C4-2B (cell line): Measurements from ENCODE around the gene ACP7.

Experiments
- H3K27ac ChIP-seq: fragments of 450-650 bp; 2 replicates; pipeline ENCODE4 v1.5.1; 2017
- ZFX ChIP-seq: fragments of 450-650 bp; IDR thresholded peaks from 2 replicates; pipeline ENCODE4 v1.6.1; 2017
- TF ChIP-seq, protein P1 (sequence below): fragments of 450-650 bp; conservative IDR thresholded peaks from 2 replicates; pipeline ENCODE4 v1.5.1; 2017; ENCODE audit warnings: mild to moderate bottlenecking

ACP7 gene

DNA sequence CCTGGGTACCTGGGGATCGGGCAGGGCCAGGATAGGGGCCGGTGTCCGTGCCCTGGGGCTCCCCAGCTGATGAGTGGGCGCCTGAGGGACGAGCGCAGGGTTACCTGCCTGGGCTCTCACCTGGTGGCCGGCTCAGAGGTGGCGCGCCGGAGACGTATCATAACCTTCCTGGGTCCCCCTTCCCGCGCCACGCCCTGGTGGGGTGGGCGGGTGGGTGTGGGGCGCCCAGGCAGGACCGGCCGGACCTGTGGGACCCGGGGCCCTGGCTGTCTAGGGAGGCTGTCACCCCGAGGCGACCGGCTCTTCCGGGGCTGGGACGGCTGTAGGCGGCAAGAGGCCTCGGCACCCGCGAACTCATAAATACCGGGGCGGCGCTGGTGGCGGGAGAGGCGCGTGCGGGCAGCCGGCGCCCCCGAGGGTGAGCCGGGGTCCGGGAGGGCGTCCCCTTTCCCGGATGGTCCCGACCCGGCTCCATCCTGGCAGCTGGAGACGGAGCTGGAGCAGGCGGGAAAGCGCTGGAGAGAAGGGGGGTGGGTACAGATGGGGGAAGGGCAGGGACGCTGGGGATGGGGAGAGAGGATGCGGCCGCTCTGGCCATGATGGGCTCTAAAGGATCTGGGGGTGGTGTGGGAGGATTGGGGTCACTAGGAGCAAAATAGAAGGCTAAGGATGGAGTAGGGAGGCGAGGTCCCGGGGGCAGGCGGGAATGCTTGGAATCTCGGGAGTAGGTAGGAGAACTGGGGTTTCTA is at the start of gene ACP7:
TSS of gene ACP7 (plus strand) at position 386 of the 749 bp plus-strand sequence. CDS start 902 bp downstream, outside the sequence.
- no peak within 1 kb of the TSS for H3K27ac ChIP-seq
- TF ChIP-seq ZFX = no peak
- TF ChIP-seq, protein P1, sequence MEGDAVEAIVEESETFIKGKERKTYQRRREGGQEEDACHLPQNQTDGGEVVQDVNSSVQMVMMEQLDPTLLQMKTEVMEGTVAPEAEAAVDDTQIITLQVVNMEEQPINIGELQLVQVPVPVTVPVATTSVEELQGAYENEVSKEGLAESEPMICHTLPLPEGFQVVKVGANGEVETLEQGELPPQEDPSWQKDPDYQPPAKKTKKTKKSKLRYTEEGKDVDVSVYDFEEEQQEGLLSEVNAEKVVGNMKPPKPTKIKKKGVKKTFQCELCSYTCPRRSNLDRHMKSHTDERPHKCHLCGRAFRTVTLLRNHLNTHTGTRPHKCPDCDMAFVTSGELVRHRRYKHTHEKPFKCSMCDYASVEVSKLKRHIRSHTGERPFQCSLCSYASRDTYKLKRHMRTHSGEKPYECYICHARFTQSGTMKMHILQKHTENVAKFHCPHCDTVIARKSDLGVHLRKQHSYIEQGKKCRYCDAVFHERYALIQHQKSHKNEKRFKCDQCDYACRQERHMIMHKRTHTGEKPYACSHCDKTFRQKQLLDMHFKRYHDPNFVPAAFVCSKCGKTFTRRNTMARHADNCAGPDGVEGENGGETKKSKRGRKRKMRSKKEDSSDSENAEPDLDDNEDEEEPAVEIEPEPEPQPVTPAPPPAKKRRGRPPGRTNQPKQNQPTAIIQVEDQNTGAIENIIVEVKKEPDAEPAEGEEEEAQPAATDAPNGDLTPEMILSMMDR = no peak

DNA sequence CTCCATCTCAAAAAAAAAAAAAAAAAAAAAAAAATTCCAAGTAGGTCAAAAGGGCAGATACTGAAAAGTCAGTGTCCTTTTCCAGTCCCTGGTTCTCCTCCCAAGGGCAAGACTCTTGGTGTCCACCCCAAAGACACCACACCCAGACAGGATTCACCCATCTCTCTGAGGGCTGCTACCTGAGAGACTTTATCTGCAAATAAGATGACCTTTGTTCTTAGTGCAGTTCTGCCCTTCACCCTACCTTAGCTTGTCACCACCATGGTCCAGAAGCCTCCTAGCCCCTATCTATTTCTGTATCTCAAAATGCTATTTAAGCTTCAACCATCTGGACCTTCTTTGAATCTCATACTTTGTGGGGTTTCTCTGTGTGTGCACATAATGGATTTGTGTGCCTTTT is 47.6 kb upstream of the ACP7 start:
- H3K27ac ChIP-seq = no peak overlapping the region
- TF ChIP-seq, protein P1 = no peak
- TF ChIP-seq ZFX = no peak

- no peak overlapping the region for H3K27ac ChIP-seq
- TF ChIP-seq, protein P1 = no peak
- no peak for TF ChIP-seq ZFX
Measured at GRCh38 chr19:39037194-39037593, 47.0 kb upstream of the ACP7 start.

DNA sequence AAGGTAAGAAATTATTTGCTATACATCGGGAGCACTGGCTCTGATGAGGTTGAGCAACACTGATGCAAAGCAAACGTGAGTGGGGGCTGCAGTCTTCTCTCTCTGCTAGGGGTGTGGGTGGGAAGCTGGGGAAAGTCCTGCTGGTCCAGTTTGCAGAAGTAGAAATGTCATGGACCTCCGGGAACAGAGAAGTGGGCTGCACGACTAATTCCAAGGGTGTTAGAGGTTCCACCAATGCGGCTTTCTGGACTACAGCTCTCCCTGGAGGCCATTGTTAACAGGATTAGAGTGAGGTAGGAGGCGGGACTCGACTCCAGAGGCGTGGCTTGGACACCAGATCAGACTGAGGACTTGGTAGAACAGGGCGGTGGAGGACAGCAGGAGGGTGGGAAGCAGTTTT is 46.1 kb upstream of the ACP7 start:
- H3K27ac ChIP-seq = no peak overlapping the region
- TF ChIP-seq, protein P1 = no peak
- TF ChIP-seq ZFX = no peak

- no peak overlapping the region for H3K27ac ChIP-seq
- TF ChIP-seq ZFX = no peak
- TF ChIP-seq, protein P1 = no peak
Measured at GRCh38 chr19:39045506-39045905, 38.7 kb upstream of the ACP7 start.

DNA sequence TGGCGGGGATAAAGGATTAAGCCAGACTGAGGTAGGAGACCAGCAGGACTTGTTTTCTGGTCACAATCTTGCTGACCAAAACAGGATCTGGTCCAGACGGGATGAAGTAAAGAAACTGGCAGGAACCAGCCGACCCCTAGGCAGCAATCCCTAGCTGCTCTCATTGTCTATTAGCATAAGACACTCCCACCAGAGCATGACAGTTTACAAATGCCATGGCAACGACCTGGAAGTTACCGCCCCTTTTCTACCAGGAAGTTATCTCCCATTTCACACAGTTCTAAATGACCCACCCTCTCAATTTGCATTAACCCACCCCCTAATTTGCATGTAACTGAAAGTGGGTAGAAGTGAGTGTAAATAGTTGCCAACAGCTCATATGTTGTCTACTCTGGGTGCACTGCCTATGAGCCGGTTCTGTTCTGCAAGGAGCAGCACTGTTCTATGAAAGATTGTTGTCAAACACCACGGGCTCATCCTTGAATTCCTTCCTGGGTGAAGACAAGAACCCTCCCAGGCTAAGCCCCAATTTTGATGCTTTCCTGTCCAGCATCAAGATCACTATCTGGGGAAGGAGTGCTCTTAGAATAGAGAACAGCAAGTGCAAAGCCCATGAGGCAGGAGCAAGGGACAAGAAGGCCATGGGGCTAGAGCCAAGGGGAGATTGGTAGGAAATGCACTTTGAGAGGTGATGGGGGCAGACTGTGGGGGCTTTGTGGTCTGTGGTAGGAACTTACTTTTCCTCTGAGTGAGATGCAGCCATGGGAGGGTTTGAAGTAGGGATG is 37.9 kb upstream of the ACP7 start:
- TF ChIP-seq, protein P1 = no peak
- no peak for TF ChIP-seq ZFX
- H3K27ac ChIP-seq = no peak overlapping the region

DNA sequence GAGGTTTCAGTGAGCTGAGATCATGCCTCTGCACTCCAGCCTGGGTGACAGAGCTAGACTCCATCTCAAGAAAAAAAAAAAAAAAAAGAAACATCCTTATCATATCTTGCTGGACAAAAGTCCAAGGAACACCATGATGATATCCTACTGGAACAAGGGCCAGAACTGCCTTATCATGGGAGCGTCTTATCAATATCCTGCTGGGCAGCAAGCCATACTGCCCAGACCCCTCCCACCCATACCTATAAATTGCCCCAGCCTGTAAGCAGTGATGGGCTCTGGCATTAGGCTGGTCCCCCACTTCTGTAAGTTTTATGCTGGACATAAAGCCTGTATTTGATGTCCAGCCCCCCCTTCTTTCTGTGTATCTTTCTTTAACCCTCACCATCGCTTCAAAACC is 37.1 kb upstream of the ACP7 start:
- TF ChIP-seq ZFX = no peak
- TF ChIP-seq, protein P1 = no peak
- no peak overlapping the region for H3K27ac ChIP-seq
